GM19438 (cell line): ENCODE measurements around the gene NRG2.
A peak's percentile ranks its signal among the peaks of the same experiment; 100 is the strongest.

Experiments used
- ATAC-seq: cut with Tn5 transposase; IDR thresholded peaks from one replicate; pipeline ENCODE4 v1.9.1; 2021; ENCODE audit warnings: low read depth; ENCODE audit not compliant: unreplicated experiment

Gene NRG2

GRCh38 chr5:140042643-140043507 is at the start of gene NRG2:
Gene NRG2, minus strand, starts transcription at chr5:140043299.
- peak; percentile 80 for ATAC-seq

DNA sequence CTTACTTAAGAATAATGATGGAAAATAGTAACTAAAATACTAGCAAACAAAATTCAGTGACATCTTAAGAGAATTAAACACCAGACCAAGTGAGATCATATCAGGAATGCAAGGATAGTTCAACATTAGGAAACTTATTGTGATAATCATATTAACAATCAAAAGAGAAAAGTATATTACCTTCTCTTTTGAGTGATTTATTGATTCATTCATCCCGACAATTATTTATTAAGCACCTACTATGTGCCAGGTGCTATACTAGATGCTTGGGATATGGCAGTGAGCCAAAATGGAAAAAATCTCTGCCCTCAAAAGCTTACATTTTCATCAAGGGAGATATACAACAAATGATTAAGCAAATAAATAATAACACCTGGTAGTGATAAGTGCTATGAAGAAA is 47.2 kb upstream of the NRG2 start:
- ATAC-seq, result no peak

DNA sequence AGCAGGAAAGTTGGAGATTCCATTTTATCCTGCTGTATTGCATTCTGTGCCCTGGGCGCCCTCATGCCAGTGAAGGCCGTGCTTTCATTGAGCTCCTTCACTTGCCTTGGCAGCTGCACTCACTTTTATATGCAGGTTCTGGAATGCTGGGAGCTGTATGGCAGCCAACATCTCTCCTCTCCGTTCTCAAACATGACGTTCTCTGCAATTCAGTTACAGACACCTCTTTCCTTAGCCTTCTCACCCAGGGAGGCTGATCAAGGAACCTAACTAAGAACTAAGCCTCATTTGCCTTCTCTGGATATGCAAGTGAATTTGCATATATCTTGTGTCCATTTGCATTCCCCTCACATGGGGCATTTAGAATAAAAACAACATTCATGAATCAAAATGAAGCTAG is 41.4 kb upstream of the NRG2 start:
- ATAC-seq, result no peak

- ATAC-seq, result no peak
Measured at GRCh38 chr5:140083650-140084049, 40.6 kb upstream of the NRG2 start.

GRCh38 chr5:140083120-140083519 is 40.0 kb upstream of the NRG2 start:
- ATAC-seq, result no peak

GRCh38 chr5:140076788-140077187 is 33.7 kb upstream of the NRG2 start:
- no peak for ATAC-seq

DNA sequence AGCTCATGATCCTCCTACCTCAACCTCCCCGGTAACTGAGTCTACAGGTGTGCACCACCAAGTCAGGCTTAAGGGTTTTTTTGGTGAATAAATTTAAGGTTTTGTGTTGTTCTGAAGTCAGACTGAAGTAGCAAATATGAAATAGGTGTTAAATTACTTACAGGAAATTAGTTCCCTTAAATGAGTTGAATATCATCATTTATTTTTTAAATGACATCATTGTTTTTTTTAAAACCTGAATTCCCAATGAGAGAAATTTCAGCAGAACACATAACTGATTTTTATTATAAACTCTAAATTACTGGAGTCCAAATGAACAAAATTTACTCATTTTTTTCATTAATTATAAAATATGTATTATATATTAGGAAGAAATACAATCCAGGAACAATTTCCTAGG is 33.0 kb upstream of the NRG2 start:
- ATAC-seq, result no peak

- no peak for ATAC-seq
Measured at GRCh38 chr5:140075371-140075770, 32.3 kb upstream of the NRG2 start.

- ATAC-seq, result no peak
Measured at GRCh38 chr5:140073296-140073695, 30.2 kb upstream of the NRG2 start.

DNA sequence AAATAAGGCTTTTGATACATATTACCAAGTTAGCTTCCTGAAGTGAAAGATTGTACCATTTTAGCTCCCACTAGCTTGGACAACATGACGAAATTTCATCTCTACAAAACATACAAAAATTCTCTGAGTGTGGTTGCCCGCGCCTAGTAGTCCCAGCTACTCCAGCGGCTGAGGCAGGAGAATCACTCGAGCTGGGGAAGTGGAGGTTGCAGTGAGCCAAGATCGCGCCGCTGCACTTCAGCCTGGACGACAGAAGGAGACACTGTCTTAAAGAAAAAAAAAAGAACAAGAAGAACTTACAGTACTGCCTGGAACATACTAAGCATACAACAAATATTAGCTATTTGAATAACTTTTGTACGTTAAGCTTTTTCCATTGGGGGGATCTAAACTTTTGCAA is 29.7 kb upstream of the NRG2 start:
- no peak for ATAC-seq

GRCh38 chr5:140060816-140061215 is 17.7 kb upstream of the NRG2 start:
- ATAC-seq, result no peak

GRCh38 chr5:140058212-140058932 is 15.3 kb upstream of the NRG2 start:
- no peak for ATAC-seq

DNA sequence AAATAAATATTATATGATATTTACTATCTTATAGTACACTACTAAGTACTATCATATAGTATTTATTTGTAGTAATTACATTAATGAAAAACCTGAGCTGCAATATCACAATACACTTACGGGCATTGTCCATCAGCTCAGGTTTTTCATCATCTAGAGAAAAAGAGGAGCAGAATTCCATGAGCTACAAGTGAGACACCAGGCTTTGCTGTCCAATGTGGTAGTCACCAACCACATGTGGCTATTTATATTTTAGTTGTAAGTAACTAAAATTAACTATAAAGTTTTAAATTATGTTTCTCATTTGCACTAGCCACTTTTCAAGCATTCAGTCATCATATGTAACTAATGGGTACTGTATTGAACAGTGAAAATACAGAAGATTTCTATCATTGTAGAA is 13.8 kb upstream of the NRG2 start:
- ATAC-seq, result no peak

GRCh38 chr5:140055152-140055551 is 12.1 kb upstream of the NRG2 start:
- no peak for ATAC-seq

- ATAC-seq, result no peak
Measured at GRCh38 chr5:140054086-140054689, 11.1 kb upstream of the NRG2 start.

GRCh38 chr5:140051950-140052349 is 8.9 kb upstream of the NRG2 start:
- ATAC-seq, result no peak

DNA sequence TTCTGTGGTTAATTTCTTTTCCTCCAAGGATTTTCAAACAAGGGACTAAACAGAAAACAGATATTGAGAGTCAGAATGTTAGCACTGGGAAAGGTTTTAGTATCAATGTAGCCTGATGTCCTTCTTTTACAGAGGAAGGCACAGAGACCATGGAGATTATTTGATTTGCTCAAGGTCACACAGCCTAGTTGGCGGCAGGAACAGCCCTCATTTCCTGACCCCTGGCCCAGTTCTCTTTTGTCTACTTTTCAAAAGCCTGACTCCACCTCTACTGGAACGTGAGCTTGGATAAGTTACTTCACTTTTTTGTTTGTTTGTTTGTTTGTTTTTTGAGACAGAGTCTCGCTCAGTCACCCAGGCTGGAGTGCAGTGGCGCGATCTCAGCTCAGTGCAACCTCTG is 6.6 kb upstream of the NRG2 start:
- ATAC-seq, result no peak

DNA sequence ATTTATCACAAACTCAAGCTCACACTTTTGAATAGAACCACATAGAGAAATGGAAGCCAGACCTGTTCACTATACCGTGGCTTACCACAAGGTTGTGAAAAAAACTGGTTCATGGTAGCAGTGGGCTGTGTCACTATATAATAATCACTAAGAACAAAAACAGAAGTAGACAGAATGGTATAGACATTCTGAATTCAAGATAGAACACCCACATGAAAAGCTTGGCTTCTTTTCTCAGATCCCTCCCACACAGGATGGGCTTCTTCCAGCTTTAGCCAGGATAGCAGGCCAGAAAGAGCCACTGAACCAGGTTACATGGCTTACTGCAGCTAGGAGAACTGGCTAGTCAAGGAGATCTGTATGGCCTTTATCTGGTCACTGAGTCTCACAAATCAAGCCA is 6.1 kb upstream of the NRG2 start:
- no peak for ATAC-seq

DNA sequence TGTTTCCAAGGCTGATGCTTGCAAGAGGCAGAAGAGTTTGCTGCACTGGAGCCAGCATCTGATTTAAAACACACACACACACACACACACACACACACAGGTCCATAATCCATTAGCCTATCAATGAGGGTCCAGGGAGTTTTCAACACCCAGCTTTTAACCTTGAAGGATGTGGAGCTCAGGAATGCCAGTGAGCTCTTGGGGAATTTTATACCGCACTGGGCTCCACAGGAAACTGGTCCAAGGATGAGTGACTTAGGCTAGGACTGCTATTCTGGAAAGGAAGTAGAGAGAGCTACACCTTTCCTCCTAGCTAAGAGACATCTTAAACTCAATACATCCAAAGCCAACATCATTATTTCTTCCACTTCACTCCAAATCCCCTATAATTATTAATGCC is 942 bp upstream of the NRG2 start:
- no peak for ATAC-seq

- no peak for ATAC-seq
Measured at GRCh38 chr5:140043508-140043872, 391 bp upstream of the NRG2 start.

DNA sequence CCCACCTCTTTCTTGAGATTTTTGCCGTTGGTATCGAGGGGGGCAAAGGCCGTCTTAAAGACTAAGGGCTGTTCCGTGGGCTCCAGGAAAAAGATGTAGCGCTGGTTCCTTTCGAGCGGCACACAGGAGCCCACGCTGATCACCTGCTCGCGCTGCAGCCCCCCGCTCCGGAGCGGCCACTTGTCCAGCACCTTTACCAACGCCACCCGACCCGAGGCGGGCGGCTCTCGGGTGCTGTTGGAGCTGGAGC is 781 bp downstream of the NRG2 start:
- no peak for ATAC-seq
